ENCODE data around the gene RNU6-1.

DNA sequence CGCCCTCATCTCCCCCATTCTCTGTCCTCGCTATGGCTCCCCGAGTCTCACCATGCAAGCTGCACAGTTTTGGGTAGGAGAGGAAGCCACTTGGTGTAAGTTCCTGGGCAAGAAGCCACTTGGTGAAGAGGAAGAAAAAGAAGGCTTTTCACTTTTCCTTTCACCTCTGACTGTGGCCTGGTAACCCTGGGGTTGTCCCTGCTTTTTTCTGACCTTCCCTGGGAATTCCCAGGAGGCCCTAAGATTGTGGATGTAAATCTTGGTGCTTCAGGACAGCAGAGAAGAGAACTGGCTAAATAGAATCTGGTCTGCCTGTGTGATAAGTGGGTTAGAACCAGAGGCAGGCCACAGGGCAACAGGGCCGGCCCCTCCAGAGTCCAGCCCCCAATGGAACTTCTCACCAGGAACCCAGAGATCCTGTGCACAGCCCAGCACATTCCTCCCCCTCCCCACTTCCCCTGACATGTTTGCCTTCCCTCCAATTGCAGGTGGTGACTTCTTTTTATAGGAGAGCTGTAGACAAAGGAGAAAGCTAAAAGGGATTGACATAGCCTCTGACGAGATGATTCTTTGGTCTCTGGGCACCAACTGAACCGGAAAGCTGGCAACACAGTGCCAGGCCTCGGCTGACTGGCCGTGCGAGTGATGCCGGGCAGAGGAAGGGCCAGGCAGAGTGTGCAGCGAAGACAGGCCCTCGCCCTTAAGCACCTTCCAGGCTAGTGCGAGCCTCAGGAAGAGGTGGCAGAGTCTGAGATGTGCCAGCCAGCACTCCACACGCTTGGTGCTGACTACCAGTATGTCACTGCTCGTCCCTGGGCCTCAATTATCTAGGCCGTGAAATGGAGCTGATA, 34.0 kb downstream of the RNU6-1 start:
- TF ChIP-seq EZH2 (IDR thresholded peaks at IDR 0.05) = no peak
- TF ChIP-seq POLR2AphosphoS5 (IDR thresholded peaks at IDR 0.05; ENCODE audit: borderline replicate concordance, low read depth, low read length) = no peak
- TF ChIP-seq FOXP2 (optimal IDR thresholded peaks at IDR 0.05; ENCODE audit: control extremely low read depth, extremely low read length, insufficient read depth) = no peak

Data from SK-N-MC (cell line).